Stromal cell of bone marrow (primary cell): ENCODE results near the gene HS3ST2.

Experiments used
- DNase-seq: peaks from one replicate; pipeline ENCODE4 v3.0.0-alpha.2; 2012; ENCODE audit warnings: low read depth

Gene HS3ST2

GRCh38 chr16:22813948-22814710 is at the start of gene HS3ST2:
Gene HS3ST2, plus strand, starts transcription at chr16:22814162. Its CDS starts 449 bp downstream, at chr16:22814611.
- DNase-seq, result no peak

- DNase-seq, result no peak
Observed at GRCh38 chr16:22764662-22765327, 49.2 kb upstream of the HS3ST2 start.

- DNase-seq, result no peak
Observed at GRCh38 chr16:22765479-22765878, 48.5 kb upstream of the HS3ST2 start.

- no peak for DNase-seq
Observed at GRCh38 chr16:22770866-22771265, 43.1 kb upstream of the HS3ST2 start.

- DNase-seq, result no peak
Observed at GRCh38 chr16:22771551-22771950, 42.4 kb upstream of the HS3ST2 start.

GRCh38 chr16:22775220-22775922 is 38.6 kb upstream of the HS3ST2 start:
- DNase-seq, result no peak

GRCh38 chr16:22781480-22781879 is 32.5 kb upstream of the HS3ST2 start:
- DNase-seq, result no peak

- DNase-seq, result no peak
Observed at GRCh38 chr16:22782314-22782713, 31.6 kb upstream of the HS3ST2 start.

GRCh38 chr16:22784690-22785214 is 29.2 kb upstream of the HS3ST2 start:
- no peak for DNase-seq

- DNase-seq, result no peak
Observed at GRCh38 chr16:22785552-22785951, 28.4 kb upstream of the HS3ST2 start.

- DNase-seq, result no peak
Observed at GRCh38 chr16:22786284-22786683, 27.7 kb upstream of the HS3ST2 start.

- DNase-seq, result no peak
Observed at GRCh38 chr16:22786691-22787090, 27.3 kb upstream of the HS3ST2 start.

- peak; percentile 57 for DNase-seq
Observed at GRCh38 chr16:22787466-22788192, 26.3 kb upstream of the HS3ST2 start.

- DNase-seq, result no peak
Observed at GRCh38 chr16:22788193-22788530, 25.8 kb upstream of the HS3ST2 start.

GRCh38 chr16:22789281-22789945 is 24.5 kb upstream of the HS3ST2 start:
- DNase-seq, result no peak

GRCh38 chr16:22797551-22797950 is 16.4 kb upstream of the HS3ST2 start:
- no peak for DNase-seq

- DNase-seq, result no peak
Observed at GRCh38 chr16:22799113-22799512, 14.8 kb upstream of the HS3ST2 start.

- no peak for DNase-seq
Observed at GRCh38 chr16:22804893-22805292, 9.1 kb upstream of the HS3ST2 start.

GRCh38 chr16:22805326-22805725 is 8.6 kb upstream of the HS3ST2 start:
- DNase-seq, result no peak

GRCh38 chr16:22806811-22807210 is 7.2 kb upstream of the HS3ST2 start:
- DNase-seq, result no peak

GRCh38 chr16:22810226-22810625 is 3.7 kb upstream of the HS3ST2 start:
- DNase-seq, result no peak
